ENCODE measurements around the gene TCF25.

The TCF25 gene

GRCh38 chr16:89956505-89957215, 83.3 kb downstream of the TCF25 start:
- TF ChIP-seq, protein P1, sequence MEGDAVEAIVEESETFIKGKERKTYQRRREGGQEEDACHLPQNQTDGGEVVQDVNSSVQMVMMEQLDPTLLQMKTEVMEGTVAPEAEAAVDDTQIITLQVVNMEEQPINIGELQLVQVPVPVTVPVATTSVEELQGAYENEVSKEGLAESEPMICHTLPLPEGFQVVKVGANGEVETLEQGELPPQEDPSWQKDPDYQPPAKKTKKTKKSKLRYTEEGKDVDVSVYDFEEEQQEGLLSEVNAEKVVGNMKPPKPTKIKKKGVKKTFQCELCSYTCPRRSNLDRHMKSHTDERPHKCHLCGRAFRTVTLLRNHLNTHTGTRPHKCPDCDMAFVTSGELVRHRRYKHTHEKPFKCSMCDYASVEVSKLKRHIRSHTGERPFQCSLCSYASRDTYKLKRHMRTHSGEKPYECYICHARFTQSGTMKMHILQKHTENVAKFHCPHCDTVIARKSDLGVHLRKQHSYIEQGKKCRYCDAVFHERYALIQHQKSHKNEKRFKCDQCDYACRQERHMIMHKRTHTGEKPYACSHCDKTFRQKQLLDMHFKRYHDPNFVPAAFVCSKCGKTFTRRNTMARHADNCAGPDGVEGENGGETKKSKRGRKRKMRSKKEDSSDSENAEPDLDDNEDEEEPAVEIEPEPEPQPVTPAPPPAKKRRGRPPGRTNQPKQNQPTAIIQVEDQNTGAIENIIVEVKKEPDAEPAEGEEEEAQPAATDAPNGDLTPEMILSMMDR (IDR thresholded peaks at IDR 0.05; ENCODE audit: insufficient read depth, missing control alignments): no peak
- DNase-seq (ENCODE audit: insufficient read length, low spot score) (no peak), FAIRE-seq (no peak)

DNA sequence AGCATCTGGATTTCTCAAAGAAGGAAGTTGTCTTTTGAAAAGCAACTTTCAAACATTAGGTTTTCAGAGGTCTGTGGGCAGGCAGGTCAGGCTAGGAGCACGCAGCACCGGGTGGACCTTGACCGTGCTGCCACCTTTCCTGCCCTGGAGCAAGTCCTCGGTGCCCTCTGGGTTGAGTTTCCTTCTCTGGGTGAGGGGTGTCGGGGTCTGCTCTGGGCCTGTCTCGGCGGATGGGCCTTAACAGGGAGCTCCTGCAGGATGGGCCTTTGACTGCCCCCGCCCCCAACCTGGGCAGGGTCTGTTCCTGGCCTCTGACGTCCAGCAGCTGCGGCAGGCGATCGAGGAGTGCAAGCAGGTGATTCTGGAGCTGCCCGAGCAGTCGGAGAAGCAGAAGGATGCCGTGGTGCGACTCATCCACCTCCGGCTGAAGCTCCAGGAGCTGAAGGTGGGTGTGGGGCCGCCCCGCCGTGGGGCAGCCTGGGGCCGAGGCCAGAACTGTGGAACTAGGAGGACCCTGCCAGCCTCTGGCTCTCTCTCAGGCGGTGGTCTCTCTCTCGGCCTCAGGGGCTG, 83.9 kb downstream of the TCF25 start:
- no peak for DNase-seq (ENCODE audit: insufficient read length, low spot score)
- FAIRE-seq: no peak
- TF ChIP-seq, protein P1 (IDR thresholded peaks at IDR 0.05; ENCODE audit: insufficient read depth, missing control alignments): no peak

- FAIRE-seq (no peak), DNase-seq (ENCODE audit: insufficient read length, low spot score) (no peak)
- TF ChIP-seq, protein P1 (IDR thresholded peaks at IDR 0.05; ENCODE audit: insufficient read depth, missing control alignments): no peak
Measured at GRCh38 chr16:89958068-89958467, 84.7 kb downstream of the TCF25 start.

DNA sequence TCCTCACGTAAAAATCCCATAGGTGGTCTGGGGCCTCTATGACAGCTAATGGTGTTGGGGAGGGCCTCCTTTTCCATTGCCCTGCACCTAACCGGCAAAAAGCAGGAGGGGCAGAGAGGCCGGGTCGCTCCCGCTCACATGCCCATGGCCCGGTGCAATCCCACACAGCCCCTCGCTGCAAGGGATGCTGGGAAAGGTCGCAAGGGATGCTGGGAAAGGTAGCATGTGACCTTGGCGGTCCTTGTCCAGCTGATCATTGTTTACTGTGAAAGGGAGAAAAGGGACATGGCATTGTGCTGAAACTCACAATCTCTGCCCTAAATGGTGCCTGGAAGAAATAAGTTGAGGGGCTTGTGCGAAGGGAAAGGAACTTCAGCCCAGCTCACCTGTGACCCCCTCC, 85.2 kb downstream of the TCF25 start:
- FAIRE-seq (no peak), DNase-seq (ENCODE audit: insufficient read length, low spot score) (no peak)
- TF ChIP-seq, protein P1 (IDR thresholded peaks at IDR 0.05; ENCODE audit: insufficient read depth, missing control alignments): no peak

DNA sequence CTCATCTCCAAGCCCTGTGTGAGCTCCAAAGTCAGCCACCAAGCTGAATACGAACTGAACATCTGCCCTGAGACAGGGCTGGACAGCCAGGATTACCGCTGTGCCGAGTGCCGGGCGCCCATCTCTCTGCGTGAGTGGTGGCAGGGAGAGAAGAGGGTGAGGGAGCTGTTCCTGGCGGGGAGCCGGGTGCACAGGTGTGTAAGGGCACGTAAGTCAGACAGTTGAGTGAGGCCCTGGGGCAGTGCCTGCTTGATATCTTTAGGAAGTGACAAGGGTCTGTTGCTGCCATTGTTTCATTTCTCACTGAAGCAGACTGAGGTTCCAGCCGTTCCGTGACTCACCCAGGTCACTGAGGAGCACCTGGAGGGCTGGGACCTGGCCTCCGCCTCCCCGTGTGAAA, 87.6 kb downstream of the TCF25 start:
- DNase-seq (ENCODE audit: insufficient read length, low spot score): no peak
- FAIRE-seq: no peak
- TF ChIP-seq, protein P1 (IDR thresholded peaks at IDR 0.05; ENCODE audit: insufficient read depth, missing control alignments): no peak
